Nephron (organoid): ENCODE data around the gene MYOC.

Source experiments
- H3K27ac Mint-ChIP-seq, 3 experiments: 2 replicates each; pipeline ENCODE4 v1.8.0; 2020; ENCODE audit warnings: mixed read lengths in 3 of 3, mild to moderate bottlenecking in 2 of 3, moderate library complexity in 1 of 3
- H3K27me3 Mint-ChIP-seq: 2 replicates; pipeline ENCODE4 v1.8.0; 2021; ENCODE audit warnings: low read depth, mild to moderate bottlenecking, moderate library complexity, mixed read lengths
- H3K36me3 Mint-ChIP-seq: 2 replicates; pipeline ENCODE4 v1.8.0; 2020; ENCODE audit warnings: low read depth, mixed read lengths
- H3K4me1 Mint-ChIP-seq: 2 replicates; pipeline ENCODE4 v1.8.0; 2020; ENCODE audit warnings: mixed read lengths
- H3K4me3 Mint-ChIP-seq, 3 experiments: 2 replicates each; pipeline ENCODE4 v1.8.0; 2020; ENCODE audit warnings: mild to moderate bottlenecking in 3 of 3, mixed read lengths in 3 of 3, moderate library complexity in 2 of 3
- H3K9me3 Mint-ChIP-seq: 2 replicates; pipeline ENCODE4 v1.8.0; 2020; ENCODE audit warnings: mixed read lengths
- CTCF ChIP-seq, 3 experiments: fragments of 200-600 bp; sonication (generic); IDR thresholded peaks; one replicate each; pipeline ENCODE4 v1.5.0; 2021; ENCODE audit warnings: antibody characterized with exemption in 3 of 3; ENCODE audit not compliant: unreplicated experiment in 3 of 3

MYOC gene

DNA sequence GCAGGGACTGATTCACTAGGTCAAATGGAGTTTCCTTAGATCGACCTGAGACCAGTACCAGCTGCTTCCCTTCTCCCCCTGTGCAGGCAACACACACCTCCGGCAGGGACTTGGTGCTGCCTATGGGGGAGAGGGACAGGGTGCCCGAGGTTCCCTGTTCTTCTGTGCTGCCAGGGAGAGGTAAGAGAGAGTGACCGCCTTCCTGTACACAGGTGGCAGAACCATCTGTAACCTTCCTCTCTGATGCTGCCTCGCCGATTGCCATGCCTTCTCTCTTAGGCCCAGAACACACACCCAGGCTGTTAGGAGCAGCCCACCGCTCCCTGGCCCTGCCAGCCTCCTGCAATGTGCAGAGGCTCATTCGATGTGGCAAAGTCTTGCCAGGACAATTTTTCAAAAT, 9.3 kb downstream of the MYOC start:
- Mint-ChIP-seq H3K4me1 (peaks cover 17% of the 10 kb centered on the region), H3K9me3 (no peaks in the 10 kb centered on the region), H3K27me3 (no peaks in the 10 kb centered on the region), H3K27ac (no peak overlapping the region), H3K36me3 (no peaks in the 10 kb centered on the region), H3K4me3 (no peak overlapping the region)
- TF ChIP-seq CTCF (IDR thresholded peaks at IDR 0.05; ENCODE audit: unreplicated experiment in 3 of 3) = no peak

- no peak for TF ChIP-seq CTCF (IDR thresholded peaks at IDR 0.05; ENCODE audit: unreplicated experiment in 3 of 3)
- H3K36me3 Mint-ChIP-seq = no peaks in the 10 kb centered on the region
- H3K4me3 Mint-ChIP-seq = no peak overlapping the region
- H3K9me3 Mint-ChIP-seq = no peaks in the 10 kb centered on the region
- no peak overlapping the region for H3K27ac Mint-ChIP-seq
- H3K27me3 Mint-ChIP-seq = no peaks in the 10 kb centered on the region
- peaks cover 17% of the 10 kb centered on the region for H3K4me1 Mint-ChIP-seq
These were observed 10.3 kb downstream of the MYOC start for GRCh38 chr1:171642197-171642596.

DNA sequence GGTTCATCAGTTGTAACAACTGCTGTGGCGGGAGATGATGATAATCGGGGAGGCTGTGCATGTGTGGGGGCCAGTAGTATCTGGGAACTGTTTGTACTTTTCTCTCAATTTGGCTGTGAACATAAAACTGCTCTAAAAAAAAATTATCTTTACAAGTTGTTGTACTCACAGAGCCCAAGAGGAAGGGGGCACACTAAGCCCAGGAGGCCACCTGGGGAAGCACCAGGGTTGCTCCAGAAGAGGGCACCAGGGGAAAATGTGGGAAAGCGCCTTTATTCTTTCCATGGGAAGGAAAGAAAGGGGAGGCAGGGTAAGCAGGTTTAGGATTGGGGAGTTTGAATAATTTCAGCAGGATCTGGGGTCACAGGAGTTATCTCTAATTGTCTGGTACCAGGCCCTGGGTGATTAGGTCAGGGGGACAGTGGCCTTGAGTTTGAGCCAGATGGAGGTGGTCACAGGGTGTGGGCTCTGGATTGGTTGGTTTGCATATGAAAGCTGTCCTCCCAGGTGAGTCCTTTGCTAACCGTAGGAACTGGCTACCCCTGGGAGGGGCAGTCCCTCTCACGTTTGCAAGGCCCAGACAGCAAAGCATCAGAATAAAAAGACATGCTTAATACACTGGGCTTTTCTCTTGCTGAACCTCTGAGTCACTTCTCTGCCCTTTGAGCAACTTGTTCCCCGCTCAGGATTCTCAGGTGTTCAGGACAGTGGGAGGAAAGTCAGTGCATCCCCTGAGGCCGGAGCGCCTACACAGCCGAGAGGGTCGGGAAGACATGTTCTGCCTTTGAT, 11.2 kb downstream of the MYOC start:
- Mint-ChIP-seq H3K9me3 (no peaks in the 10 kb centered on the region), H3K4me1 (peaks cover 17% of the 10 kb centered on the region), H3K27me3 (no peaks in the 10 kb centered on the region), H3K4me3 (no peak overlapping the region), H3K36me3 (no peaks in the 10 kb centered on the region), H3K27ac (no peak overlapping the region)
- TF ChIP-seq CTCF (IDR thresholded peaks at IDR 0.05; ENCODE audit: unreplicated experiment in 3 of 3) = no peak

- Mint-ChIP-seq H3K36me3 (no peaks in the 10 kb centered on the region), H3K4me3 (no peak overlapping the region), H3K27ac (no peak overlapping the region), H3K27me3 (no peaks in the 10 kb centered on the region), H3K4me1 (peaks cover 7% of the 10 kb centered on the region), H3K9me3 (no peaks in the 10 kb centered on the region)
- no peak for TF ChIP-seq CTCF (IDR thresholded peaks at IDR 0.05; ENCODE audit: unreplicated experiment in 3 of 3)
These were observed 12.3 kb downstream of the MYOC start for GRCh38 chr1:171640225-171640624.

DNA sequence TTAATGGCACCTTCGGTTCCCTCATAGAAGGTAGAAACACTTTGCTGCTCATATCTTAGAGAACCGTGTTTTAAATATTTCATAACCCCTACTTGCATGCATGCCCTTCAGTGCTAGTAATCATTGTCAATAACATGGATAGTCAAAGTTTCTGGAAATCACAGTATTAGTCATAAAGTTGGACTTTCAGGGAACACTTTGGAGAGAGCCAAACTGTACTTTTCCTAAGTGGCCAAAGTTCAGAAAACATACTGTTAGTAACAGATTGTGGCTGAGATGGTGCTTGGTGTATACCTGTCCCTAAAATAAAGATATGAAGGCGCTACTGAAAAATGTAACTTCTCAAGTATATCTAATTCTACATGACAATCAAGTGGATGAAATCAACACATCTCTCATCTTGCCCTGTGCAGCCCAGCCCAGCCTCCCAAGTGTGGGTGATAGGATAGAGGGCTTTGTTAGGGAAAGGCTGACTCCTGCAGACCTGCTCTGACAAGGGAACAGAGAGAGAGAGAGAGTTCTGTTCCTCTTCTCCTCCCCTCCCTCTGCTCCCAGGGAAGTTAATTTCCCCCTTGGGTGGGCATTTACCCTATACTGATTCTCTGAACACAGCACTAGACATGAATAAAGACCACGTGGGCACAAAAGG, 14.4 kb downstream of the MYOC start:
- H3K27ac Mint-ChIP-seq = no peak overlapping the region
- no peaks in the 10 kb centered on the region for H3K4me1 Mint-ChIP-seq
- peaks cover 2% of the 10 kb centered on the region for H3K27me3 Mint-ChIP-seq
- no peak for TF ChIP-seq CTCF (IDR thresholded peaks at IDR 0.05; ENCODE audit: unreplicated experiment in 3 of 3)
- no peaks in the 10 kb centered on the region for H3K9me3 Mint-ChIP-seq
- no peaks in the 10 kb centered on the region for H3K36me3 Mint-ChIP-seq
- no peak overlapping the region for H3K4me3 Mint-ChIP-seq

DNA sequence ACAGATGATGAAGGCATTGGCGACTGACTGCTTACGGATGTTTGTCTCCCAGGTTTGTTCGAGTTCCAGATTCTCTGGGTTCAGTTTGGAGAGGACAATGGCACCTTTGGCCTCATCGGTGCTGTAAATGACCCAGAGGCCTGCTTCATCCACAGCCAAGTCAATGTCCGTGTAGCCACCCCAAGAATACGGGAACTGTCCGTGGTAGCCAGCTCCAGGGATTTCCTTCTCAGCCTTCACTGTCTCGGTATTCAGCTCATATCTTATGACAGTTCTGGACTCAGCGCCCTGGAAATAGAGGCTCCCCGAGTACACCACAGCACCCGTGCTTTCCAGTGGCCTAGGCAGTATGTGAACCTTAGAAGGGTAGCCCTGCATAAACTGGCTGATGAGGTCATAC, 16.3 kb downstream of the MYOC start:
- H3K27ac Mint-ChIP-seq = no peak overlapping the region
- no peaks in the 10 kb centered on the region for H3K4me1 Mint-ChIP-seq
- H3K36me3 Mint-ChIP-seq = no peaks in the 10 kb centered on the region
- no peak for TF ChIP-seq CTCF (IDR thresholded peaks at IDR 0.05; ENCODE audit: unreplicated experiment in 3 of 3)
- H3K4me3 Mint-ChIP-seq = no peak overlapping the region
- peaks cover 7% of the 10 kb centered on the region for H3K27me3 Mint-ChIP-seq
- peaks cover 3% of the 10 kb centered on the region for H3K9me3 Mint-ChIP-seq
